ENCODE measurements around the gene NHLRC2.

DNA sequence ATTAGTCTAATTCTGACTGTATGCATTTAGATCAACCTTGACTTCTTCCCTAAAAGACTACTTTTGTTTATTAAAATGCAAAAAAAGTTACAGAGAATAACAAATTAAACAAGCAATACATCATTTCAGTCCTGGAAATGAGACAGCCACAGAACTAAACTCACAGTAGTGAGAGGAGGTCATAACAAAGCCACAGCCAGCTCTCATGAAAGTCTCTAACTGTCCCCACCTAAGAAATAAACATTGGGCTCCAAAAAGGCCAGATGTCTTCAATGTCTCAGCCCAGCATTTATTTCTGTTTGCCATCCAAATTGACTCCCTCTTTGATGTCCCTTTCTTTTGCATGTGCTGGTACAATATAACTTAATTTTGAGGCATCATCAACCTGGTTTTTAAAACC is 74.4 kb downstream of the NHLRC2 start:
- TF ChIP-seq POLR2AphosphoS5 (IDR thresholded peaks at IDR 0.05; ENCODE audit: low read depth, low read length) (no peak), RAD21 (IDR thresholded peaks at IDR 0.05; ENCODE audit: low read depth) (no peak)

All from HCT116 (cell line).